ENCODE data around the gene SEMA5A.

Gene SEMA5A

GRCh38 chr5:9516591-9516990, 29.3 kb downstream of the SEMA5A start:
- Histone ChIP-seq H3K4me3 (replicated peaks; ENCODE audit: insufficient read depth, low read length) (no peak overlapping the region), H3K27me3 (ENCODE audit: insufficient read depth, poor library complexity, severe bottlenecking) (no peaks in the 10 kb centered on the region), H3K27ac (replicated peaks) (no peak overlapping the region)
- TF ChIP-seq CTCF (IDR thresholded peaks at IDR 0.05; ENCODE audit: insufficient read depth, low read length): no peak
- no peak for TF ChIP-seq GABPA (IDR thresholded peaks at IDR 0.05; ENCODE audit: low read depth)
- TF ChIP-seq SPI1 (IDR thresholded peaks at IDR 0.05; ENCODE audit: borderline replicate concordance, low read depth): no peak
- TF ChIP-seq, protein P1, sequence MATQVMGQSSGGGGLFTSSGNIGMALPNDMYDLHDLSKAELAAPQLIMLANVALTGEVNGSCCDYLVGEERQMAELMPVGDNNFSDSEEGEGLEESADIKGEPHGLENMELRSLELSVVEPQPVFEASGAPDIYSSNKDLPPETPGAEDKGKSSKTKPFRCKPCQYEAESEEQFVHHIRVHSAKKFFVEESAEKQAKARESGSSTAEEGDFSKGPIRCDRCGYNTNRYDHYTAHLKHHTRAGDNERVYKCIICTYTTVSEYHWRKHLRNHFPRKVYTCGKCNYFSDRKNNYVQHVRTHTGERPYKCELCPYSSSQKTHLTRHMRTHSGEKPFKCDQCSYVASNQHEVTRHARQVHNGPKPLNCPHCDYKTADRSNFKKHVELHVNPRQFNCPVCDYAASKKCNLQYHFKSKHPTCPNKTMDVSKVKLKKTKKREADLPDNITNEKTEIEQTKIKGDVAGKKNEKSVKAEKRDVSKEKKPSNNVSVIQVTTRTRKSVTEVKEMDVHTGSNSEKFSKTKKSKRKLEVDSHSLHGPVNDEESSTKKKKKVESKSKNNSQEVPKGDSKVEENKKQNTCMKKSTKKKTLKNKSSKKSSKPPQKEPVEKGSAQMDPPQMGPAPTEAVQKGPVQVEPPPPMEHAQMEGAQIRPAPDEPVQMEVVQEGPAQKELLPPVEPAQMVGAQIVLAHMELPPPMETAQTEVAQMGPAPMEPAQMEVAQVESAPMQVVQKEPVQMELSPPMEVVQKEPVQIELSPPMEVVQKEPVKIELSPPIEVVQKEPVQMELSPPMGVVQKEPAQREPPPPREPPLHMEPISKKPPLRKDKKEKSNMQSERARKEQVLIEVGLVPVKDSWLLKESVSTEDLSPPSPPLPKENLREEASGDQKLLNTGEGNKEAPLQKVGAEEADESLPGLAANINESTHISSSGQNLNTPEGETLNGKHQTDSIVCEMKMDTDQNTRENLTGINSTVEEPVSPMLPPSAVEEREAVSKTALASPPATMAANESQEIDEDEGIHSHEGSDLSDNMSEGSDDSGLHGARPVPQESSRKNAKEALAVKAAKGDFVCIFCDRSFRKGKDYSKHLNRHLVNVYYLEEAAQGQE (IDR thresholded peaks at IDR 0.05; ENCODE audit: insufficient replicate concordance, low read depth): no peak
- TF ChIP-seq POLR2AphosphoS5 (IDR thresholded peaks at IDR 0.05; ENCODE audit: low read depth): no peak
- no peak for DNase-seq (ENCODE audit: low read depth in 1 of 2, low spot score in 1 of 2)

- H3K27me3 ChIP-seq (ENCODE audit: insufficient read depth, poor library complexity, severe bottlenecking): no peaks in the 10 kb centered on the region
- TF ChIP-seq CTCF (IDR thresholded peaks at IDR 0.05; ENCODE audit: insufficient read depth, low read length): no peak
- TF ChIP-seq, protein P1 (IDR thresholded peaks at IDR 0.05; ENCODE audit: insufficient replicate concordance, low read depth): no peak
- TF ChIP-seq SPI1 (IDR thresholded peaks at IDR 0.05; ENCODE audit: borderline replicate concordance, low read depth): no peak
- TF ChIP-seq GABPA (IDR thresholded peaks at IDR 0.05; ENCODE audit: low read depth): no peak
- no peak for TF ChIP-seq POLR2AphosphoS5 (IDR thresholded peaks at IDR 0.05; ENCODE audit: low read depth)
- H3K4me3 ChIP-seq (replicated peaks; ENCODE audit: insufficient read depth, low read length): no peak overlapping the region
- DNase-seq (ENCODE audit: low read depth in 1 of 2, low spot score in 1 of 2): no peak
- no peak overlapping the region for H3K27ac ChIP-seq (replicated peaks)
These were observed 30.4 kb downstream of the SEMA5A start for GRCh38 chr5:9515436-9515835.

- TF ChIP-seq GABPA (IDR thresholded peaks at IDR 0.05; ENCODE audit: low read depth) (no peak), SPI1 (IDR thresholded peaks at IDR 0.05; ENCODE audit: borderline replicate concordance, low read depth) (no peak), POLR2AphosphoS5 (IDR thresholded peaks at IDR 0.05; ENCODE audit: low read depth) (no peak), CTCF (IDR thresholded peaks at IDR 0.05; ENCODE audit: insufficient read depth, low read length) (no peak)
- TF ChIP-seq, protein P1 (IDR thresholded peaks at IDR 0.05; ENCODE audit: insufficient replicate concordance, low read depth): no peak
These were observed 30.9 kb downstream of the SEMA5A start for GRCh38 chr5:9514968-9515367.

More at GRCh38 chr5:9514968-9515367, 30.9 kb downstream of the SEMA5A start:
- H3K4me3 ChIP-seq (replicated peaks; ENCODE audit: insufficient read depth, low read length): no peak overlapping the region
- H3K27me3 ChIP-seq (ENCODE audit: insufficient read depth, poor library complexity, severe bottlenecking): no peaks in the 10 kb centered on the region
- DNase-seq (ENCODE audit: low read depth in 1 of 2, low spot score in 1 of 2): no peak
- H3K27ac ChIP-seq (replicated peaks): no peak overlapping the region
